K562 (cell line): ENCODE measurements around the gene HUNK. TPM values are rescaled to one million over a fixed set of nuclear protein-coding genes. Genes with fewer than 3 reads are reported as not detected.

Experiments used
- ATAC-seq: fragments of 200-7000 bp; cut with Tn5 transposase; 3 replicates; pipeline ENCODE4 v1.9.1; 2020; ENCODE audit warnings: moderate library complexity
- BruUV-seq: library from RNA; stranded (reverse); fragments of 400-500 nt; replicated peaks from 2 replicates; lab custom pipeline; 2021; lab: Mats Ljungman, UMichigan
- CTCF ChIA-PET: fragments of 300-600 bp; formaldehyde crosslinking; extraction: SDS; loops from one replicate; lab custom pipeline; 2021; ENCODE audit warnings: low intra/inter-chr PET ratio; lab: Yijun Ruan, JAX
- POLR2A ChIA-PET: fragments of 300-600, 350-650 bp; sonication (Branson Sonifier 250); formaldehyde crosslinking; extraction: SDS; loops from one replicate; lab custom pipeline; 2021; ENCODE audit warnings: antibody characterized with exemption, inconsistent platforms; lab: Yijun Ruan, JAX
- DNase-seq, 4 experiments: peaks; one replicate each; pipeline versions ENCODE4 v3.0.0 to v3.0.0-alpha.2; 2011 to 2018; ENCODE audit warnings: low spot score in 3 of 4, mixed read lengths in 3 of 4; ENCODE audit errors: extremely low read depth in 1 of 4
- FAIRE-seq: peaks from 2 replicates; lab custom pipeline; 2011; peaks lifted over from hg19 to GRCh38; lab: Jason Lieb, UNC
- H2AFZ ChIP-seq: 2 replicates; pipeline ENCODE4 v1.6.0; 2011; ENCODE audit warnings: low read depth, low read length, control low read depth, inconsistent platforms
- H3K27ac ChIP-seq: fragments of 200-600 bp; 3 replicates; pipeline ENCODE4 v1.8.0; 2011; ENCODE audit warnings: low read depth, mild to moderate bottlenecking, control low read depth, inconsistent platforms, low read length, moderate library complexity, mixed read lengths; ENCODE audit errors: extremely low read depth
- H3K27me3 ChIP-seq, 2 experiments: fragments of 300-600 bp in 1 of 2; 2 replicates in 1 of 2; 3 replicates in 1 of 2; pipeline versions ENCODE4 v1.6.0 to v1.8.0; 2011; ENCODE audit warnings: inconsistent platforms in 2 of 2, low read length in 2 of 2, mild to moderate bottlenecking in 1 of 2, mixed read lengths in 1 of 2, moderate library complexity in 1 of 2; ENCODE audit not compliant: control insufficient read depth in 2 of 2, insufficient read depth in 2 of 2
- H3K36me3 ChIP-seq: fragments of 300-600 bp; 3 replicates; pipeline ENCODE4 v1.8.0; 2011; ENCODE audit warnings: mild to moderate bottlenecking, low read length, inconsistent platforms; ENCODE audit not compliant: control insufficient read depth, insufficient read depth
- H3K4me1 ChIP-seq, 2 experiments: fragments of 200-600 bp in 1 of 2; replicated peaks in 1 of 2; 2 replicates in 1 of 2; 3 replicates in 1 of 2; pipeline versions ENCODE4 v1.5.1 to v1.8.0; 2011; ENCODE audit warnings: inconsistent platforms in 2 of 2, low read length in 2 of 2, mild to moderate bottlenecking in 1 of 2, mixed read lengths in 1 of 2, moderate library complexity in 1 of 2; ENCODE audit not compliant: control insufficient read depth in 2 of 2, insufficient read depth in 2 of 2
- H3K4me2 ChIP-seq: 2 replicates; pipeline ENCODE4 v1.6.1; 2011; ENCODE audit warnings: low read length, control low read depth, inconsistent platforms, mixed read lengths; ENCODE audit not compliant: insufficient read depth
- H3K4me3 ChIP-seq: fragments of 200-600 bp; sonication (generic), shearing (Covaris generic); 2 replicates; pipeline ENCODE4 v1.5.1; 2016; ENCODE audit warnings: control low read depth, inconsistent platforms
- H3K79me2 ChIP-seq: fragments of 200-600 bp; 3 replicates; pipeline ENCODE4 v1.8.0; 2011; ENCODE audit warnings: low read length, inconsistent platforms; ENCODE audit not compliant: control insufficient read depth, insufficient read depth
- H3K9ac ChIP-seq, 2 experiments: 2 replicates each; pipeline versions ENCODE4 v1.6.0 to v1.6.1; 2011; ENCODE audit warnings: low read depth in 2 of 2, low read length in 2 of 2, control low read depth in 1 of 2, inconsistent platforms in 1 of 2, mild to moderate bottlenecking in 1 of 2, mixed read lengths in 1 of 2; ENCODE audit not compliant: insufficient read depth in 1 of 2
- H3K9me1 ChIP-seq: one replicate; pipeline ENCODE4 v1.6.0; 2011; ENCODE audit warnings: inconsistent platforms, mild to moderate bottlenecking, low read length, moderate library complexity; ENCODE audit not compliant: control insufficient read depth, insufficient read depth
- H3K9me3 ChIP-seq: replicated peaks from 2 replicates; pipeline ENCODE4 v1.5.1; 2011; ENCODE audit warnings: low read depth, low read length, inconsistent platforms; ENCODE audit not compliant: control insufficient read depth, insufficient read depth
- H4K20me1 ChIP-seq: replicated peaks from 2 replicates; pipeline ENCODE4 v1.6.1; 2011; ENCODE audit warnings: low read length, inconsistent platforms, mixed read lengths; ENCODE audit not compliant: control insufficient read depth, insufficient read depth
- ASH1L ChIP-seq: fragments of 450-650 bp; IDR thresholded peaks from 2 replicates; pipeline ENCODE4 v1.6.1; 2018; ENCODE audit warnings: borderline replicate concordance, mild to moderate bottlenecking, low read depth; ENCODE audit not compliant: partially characterized antibody
- CBX1 ChIP-seq: sonication (generic); IDR thresholded peaks from 2 replicates; pipeline ENCODE4 v1.6.1; 2016; ENCODE audit warnings: antibody characterized with exemption, low read depth, mild to moderate bottlenecking
- ETV5 ChIP-seq: sonication (generic); formaldehyde crosslinking; IDR thresholded peaks from 2 replicates; pipeline ENCODE4 v1.4.0; 2020; ENCODE audit warnings: low read depth, mild to moderate bottlenecking, missing genetic modification reagents
- ETV6 ChIP-seq, 3 experiments: fragments of 150-350 bp in 1 of 3; sonication (generic) in 1 of 3; formaldehyde crosslinking in 1 of 3; IDR thresholded peaks; 2 replicates each; pipeline versions ENCODE4 v1.6.1 to v1.8.0; 2014 to 2022; ENCODE audit warnings: borderline replicate concordance in 2 of 3, low read depth in 2 of 3, antibody characterized with exemption in 1 of 3, low read length in 1 of 3, mild to moderate bottlenecking in 1 of 3, missing genetic modification reagents in 1 of 3
- FOXP1 ChIP-seq: sonication (generic); formaldehyde crosslinking; IDR thresholded peaks from 2 replicates; pipeline ENCODE4 v1.8.0; 2022; ENCODE audit warnings: mild to moderate bottlenecking, missing genetic modification reagents
- IRF1 ChIP-seq: sonication (generic); formaldehyde crosslinking; IDR thresholded peaks from 2 replicates; pipeline ENCODE4 v1.8.0; 2022; ENCODE audit warnings: missing genetic modification reagents, mild to moderate bottlenecking, borderline replicate concordance
- POLR2G ChIP-seq: fragments of 200-400 bp; formaldehyde crosslinking; IDR thresholded peaks from 2 replicates; pipeline ENCODE4 v1.6.1; 2017; ENCODE audit warnings: low read depth, mild to moderate bottlenecking, antibody characterized with exemption, low read length, moderate library complexity
- SNRNP70 ChIP-seq: fragments of 200-400 bp; formaldehyde crosslinking; optimal IDR thresholded peaks from 2 replicates; pipeline ENCODE3; 2017; ENCODE audit warnings: low read depth, low read length
- SP1 ChIP-seq: sonication (generic); formaldehyde crosslinking; IDR thresholded peaks from 2 replicates; pipeline ENCODE4 v1.8.1; 2022; ENCODE audit warnings: mild to moderate bottlenecking, missing genetic modification reagents
- ZBTB1 ChIP-seq: sonication (generic); formaldehyde crosslinking; IDR thresholded peaks from 2 replicates; pipeline ENCODE4 v1.8.1; 2023; ENCODE audit warnings: missing genetic modification reagents, low read depth, mild to moderate bottlenecking, borderline replicate concordance
- ZNF146 ChIP-seq: IDR thresholded peaks from one replicate; pipeline ENCODE4 v1.6.1; 2018; ENCODE audit warnings: missing compliant biosample characterization; ENCODE audit not compliant: unreplicated experiment
- ZNF224 ChIP-seq: sonication (generic); formaldehyde crosslinking; IDR thresholded peaks from 2 replicates; pipeline ENCODE4 v1.8.0; 2022; ENCODE audit warnings: mild to moderate bottlenecking, missing genetic modification reagents
- ZNF324 ChIP-seq: fragments of 250-450 bp; sonication (Bioruptor Pico); IDR thresholded peaks from 2 replicates; pipeline ENCODE4 v1.4.0; 2020; ENCODE audit warnings: mild to moderate bottlenecking
- ZNF766 ChIP-seq: fragments of 200-800 bp; sonication (Bioruptor generic); conservative IDR thresholded peaks from 2 replicates; pipeline ENCODE4 v1.6.1; 2016; ENCODE audit warnings: missing genetic modification characterization, missing compliant biosample characterization
- WGBS: fragments of 100-300 bp; shearing (Covaris generic); methylation state at CpG from one replicate; pipeline ENCODE4 v1.1.6; 2016; ENCODE audit warnings: low coverage, mixed read lengths; ENCODE audit not compliant: insufficient coverage; ENCODE audit errors: missing lambda C conversion rate; 5-methylcytosine and 5-hydroxymethylcytosine counted together
- in situ Hi-C: fragments of 300-500 bp; cut with MboI; formaldehyde crosslinking; loops from 4 replicates; pipeline ENCODE4 v1.15.0; 2018; ENCODE audit warnings: inconsistent platforms, mixed read lengths
- intact Hi-C: fragments of 100-400 bp; cut with micrococcal nuclease; formaldehyde crosslinking; loops from 2 replicates; pipeline ENCODE4 v1.14.2; 2022
- polyA plus RNA-seq, 8 experiments: library from polyadenylated mRNA; depleted of rRNA in 4 of 8; stranded (reverse) in 5 of 8; unstranded in 3 of 8; fragments of >200 nt; fragmentation: Nextera tagmentation in 2 of 8; fragmentation: Illumina TruSeq in 1 of 8; extraction: Ambion mirVana in 2 of 8; extraction: Trizol in 1 of 8; gene quantifications; 2 replicates each; pipeline versions ENCODE4 v1.2.1 to v1.2.3, GENCODE V29; 2011 to 2014; ENCODE audit warnings: inconsistent platforms in 1 of 8, missing spikeins in 1 of 8
- total RNA-seq, 7 experiments: library from RNA; depleted of rRNA in 6 of 7; stranded (reverse); fragments of >200 nt in 6 of 7; fragmentation: Illumina TruSeq in 2 of 7; extraction: Trizol in 2 of 7; gene quantifications; 2 replicates each; pipeline versions ENCODE4 v1.2.1 to v1.2.3, GENCODE V29; 2011 to 2021; ENCODE audit warnings: low replicate concordance in 1 of 7
- TF ChIP-seq, protein P1 (sequence below): fragments of 250-450 bp; sonication (Bioruptor Pico); IDR thresholded peaks from 2 replicates; pipeline ENCODE4 v1.8.0; 2022; ENCODE audit warnings: inconsistent platforms, mild to moderate bottlenecking, moderate library complexity, borderline replicate concordance

HUNK gene
- total and polyA plus RNA-seq, 9 of the 15 experiments (the other 6 are each of a cell fraction or from before 2014, with no cell fraction given), result not detected

DNA sequence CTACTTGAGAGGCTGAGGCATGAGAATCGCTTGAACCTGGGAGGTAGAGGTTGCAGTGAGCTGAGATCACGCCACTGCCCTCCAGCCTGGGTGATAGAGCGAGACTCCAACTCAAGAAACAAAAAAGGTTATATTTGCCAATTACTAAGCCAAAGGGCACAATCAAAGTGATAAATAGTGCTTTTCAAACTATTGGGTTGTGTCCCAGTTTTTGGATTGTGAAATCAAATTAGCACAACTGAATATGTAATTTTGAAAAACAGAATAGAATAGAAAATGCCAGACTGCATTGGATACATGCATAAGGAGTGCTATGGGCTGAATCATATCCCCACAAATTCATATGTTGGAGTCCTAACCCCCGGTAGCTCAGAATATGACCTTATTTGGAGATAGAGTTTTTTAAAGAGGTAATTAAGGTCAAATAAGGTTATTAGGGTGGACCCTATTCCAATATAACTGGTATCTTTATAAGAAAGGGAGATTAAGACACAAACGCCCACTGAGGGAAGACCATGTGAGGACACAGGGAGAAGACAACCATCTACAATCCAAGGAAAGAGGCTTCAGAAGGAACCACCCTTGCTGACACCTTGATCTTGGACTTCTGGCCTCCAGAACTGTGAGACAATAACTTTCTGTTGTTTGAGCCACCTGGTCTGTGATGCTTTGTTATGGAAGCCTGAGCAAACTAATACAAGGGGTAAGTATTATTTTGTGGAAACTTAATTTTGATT is 42.9 kb upstream of the HUNK start:
- Histone ChIP-seq H3K79me2 (no peaks in the 10 kb centered on the region), H3K36me3 (no peaks in the 10 kb centered on the region), H3K9ac (no peak overlapping the region), H3K9me1 (no peaks in the 10 kb centered on the region), H4K20me1 (no peaks in the 10 kb centered on the region), H2AFZ (no peak overlapping the region), H3K27ac (no peak overlapping the region), H3K4me2 (no peak overlapping the region), H3K27me3 (peaks cover 5 to 6% of the 10 kb centered on the region in 2 experiments; a peak in 2 of 5 replicates), H3K9me3 (no peaks in the 10 kb centered on the region), H3K4me1 (no peaks in the 10 kb centered on the region), H3K4me3 (no peak overlapping the region)
- CTCF ChIA-PET, result no interaction called here
- DNase-seq, result no peak
- in situ Hi-C loops (no loop called here), intact Hi-C loops (no loop called here)
- FAIRE-seq, result no peak
- no peak for ATAC-seq
- BruUV-seq, result no TSS peak
- POLR2A ChIA-PET, result no interaction called here
- WGBS, result 1% methylated on average over 5 of the region's 5 CpGs
- TF ChIP-seq ZNF224 (CRISPR knock-in tag), result no peak
- TF ChIP-seq ASH1L, result no peak
- no peak for TF ChIP-seq SP1 (CRISPR knock-in tag)
- TF ChIP-seq FOXP1, result no peak
- no peak for TF ChIP-seq POLR2G
- TF ChIP-seq ETV6 (IDR thresholded peaks at IDR 0.05; ENCODE audit: borderline replicate concordance in 1 of 2, low read depth in 2 of 2, low read length in 1 of 2), result no peak
- no peak for TF ChIP-seq ETV6 (CRISPR knock-in tag; IDR thresholded peaks at IDR 0.05; ENCODE audit: borderline replicate concordance)
- no peak for TF ChIP-seq ZBTB1 (CRISPR knock-in tag)
- no peak for TF ChIP-seq ZNF146 (CRISPR knock-in tag)
- no peak for TF ChIP-seq IRF1
- no peak for TF ChIP-seq SNRNP70
- no peak for TF ChIP-seq CBX1
- no peak for TF ChIP-seq ZNF766 (CRISPR knock-in tag)
- no peak for TF ChIP-seq ETV5 (CRISPR knock-in tag)
- TF ChIP-seq, protein P1, sequence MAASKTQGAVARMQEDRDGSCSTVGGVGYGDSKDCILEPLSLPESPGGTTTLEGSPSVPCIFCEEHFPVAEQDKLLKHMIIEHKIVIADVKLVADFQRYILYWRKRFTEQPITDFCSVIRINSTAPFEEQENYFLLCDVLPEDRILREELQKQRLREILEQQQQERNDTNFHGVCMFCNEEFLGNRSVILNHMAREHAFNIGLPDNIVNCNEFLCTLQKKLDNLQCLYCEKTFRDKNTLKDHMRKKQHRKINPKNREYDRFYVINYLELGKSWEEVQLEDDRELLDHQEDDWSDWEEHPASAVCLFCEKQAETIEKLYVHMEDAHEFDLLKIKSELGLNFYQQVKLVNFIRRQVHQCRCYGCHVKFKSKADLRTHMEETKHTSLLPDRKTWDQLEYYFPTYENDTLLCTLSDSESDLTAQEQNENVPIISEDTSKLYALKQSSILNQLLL, result no peak
- no peak for TF ChIP-seq ZNF324
